H1 (cell line): ENCODE measurements around the gene CIB4. TPM values are rescaled to one million over a fixed set of nuclear protein-coding genes. Genes with fewer than 3 reads are reported as not detected.

Source experiments
- CBX5 ChIP-seq: fragments of 300-800, 300-1000 bp; sonication (generic); IDR thresholded peaks from 2 replicates; pipeline ENCODE4 v1.7.1; 2016; ENCODE audit warnings: antibody characterized with exemption, low read length, low read depth
- CTCF ChIP-seq, 3 experiments: IDR thresholded peaks; 1 replicate in 2 of 3; 2 replicates in 1 of 3; pipeline versions ENCODE4 v1.5.1 to v1.6.1; 2011; ENCODE audit warnings: low read length in 3 of 3, mild to moderate bottlenecking in 3 of 3, inconsistent platforms in 2 of 3, low read depth in 1 of 3, moderate library complexity in 1 of 3; ENCODE audit not compliant: insufficient read depth in 1 of 3; ENCODE audit errors: control extremely low read depth in 1 of 3
- KDM1A ChIP-seq: fragments of 200-600, 300-600 bp; sonication (generic); IDR thresholded peaks from 2 replicates; pipeline ENCODE4 v1.7.1; 2016; ENCODE audit warnings: mild to moderate bottlenecking, low read length, borderline replicate concordance
- SIRT6 ChIP-seq: IDR thresholded peaks from one replicate; pipeline ENCODE4 v1.7.1; 2012; ENCODE audit warnings: low read length, inconsistent platforms
- SIX5 ChIP-seq: IDR thresholded peaks from 2 replicates; pipeline ENCODE4 v1.6.1; 2011; ENCODE audit warnings: mild to moderate bottlenecking, low read depth, low read length
- polyA plus RNA-seq, 7 experiments: library from polyadenylated mRNA; depleted of rRNA in 3 of 7; stranded (reverse) in 5 of 7; unstranded in 2 of 7; fragments of >200 nt in 5 of 7; fragments of 200-250 nt in 2 of 7; gene quantifications; 1 replicate in 5 of 7; 2 replicates in 1 of 7; 4 replicates in 1 of 7; pipeline versions ENCODE4 v1.2.1 to v1.2.3, GENCODE V29; 2011 to 2013; ENCODE audit warnings: missing spikeins in 2 of 7, mixed read lengths in 2 of 7
- total RNA-seq: library from RNA; stranded (reverse); fragmentation: NEBNext Ultra II Directional; extraction: Animal tissue kit (Norgen Biotek cat#: 25700); gene quantifications from 2 replicates; pipeline ENCODE4 v1.2.1, GENCODE V29; 2021

The CIB4 gene
- total and polyA plus RNA-seq, 2 of the 8 experiments (the other 6 are each of a cell fraction or from before 2014, with no cell fraction given): not detected

GRCh38 chr2:26577442-26578112 is 63.6 kb downstream of the CIB4 start (continued):
- no peak for TF ChIP-seq SIX5
- TF ChIP-seq KDM1A: no peak
- TF ChIP-seq CTCF (IDR thresholded peaks at IDR 0.05; ENCODE audit: control extremely low read depth in 1 of 3, insufficient read depth in 1 of 3, low read depth in 1 of 3, low read length in 3 of 3): peak in 2 of 3 experiments; percentile 97 to 99; a peak in 3 of 4 replicates
- TF ChIP-seq CBX5: no peak
- no peak for TF ChIP-seq SIRT6
